ENCODE results near the gene JAZF1. TPM values are rescaled to one million over a fixed set of nuclear protein-coding genes. Genes with fewer than 3 reads are reported as not detected.

Gene JAZF1
- total and polyA plus RNA-seq, 2 of the 4 experiments (the other 2 are of a cell fraction), result 8.4 to 10.5 TPM

GRCh38 chr7:27911920-27912319, 268.7 kb downstream of the JAZF1 start:
- in situ Hi-C loops (cut with MboI; ENCODE audit: low sequenced_read_pairs) (no loop called here), dilution Hi-C loops (cut with HindIII; ENCODE audit: low sequenced_read_pairs, unreplicated experiment) (no loop called here), intact Hi-C loops (cut with micrococcal nuclease) (no loop called here)
- Histone ChIP-seq H2AK9ac (replicated peaks; ENCODE audit: low read depth, low read length, poor library complexity) (no peak overlapping the region), H4K91ac (ENCODE audit: insufficient read depth, low read depth, low read length) (no peak overlapping the region), H4K20me1 (ENCODE audit: insufficient read depth, low read length) (peaks cover 7% of the 10 kb centered on the region; the same call in 1 of the 2 replicates), H3K4me2 (ENCODE audit: low read depth, low read length) (no peak overlapping the region), H3K27ac (ENCODE audit: insufficient read depth, low read length) (no peak overlapping the region), H3K23ac (ENCODE audit: low read depth, low read length) (no peak overlapping the region), H3K27me3 (ENCODE audit: control insufficient read depth, insufficient read depth, low read length) (no peaks in the 10 kb centered on the region), H3K4me1 (ENCODE audit: control insufficient read depth, insufficient read depth, low read length) (peaks cover 3% of the 10 kb centered on the region), H3K14ac (replicated peaks; ENCODE audit: low read depth, low read length) (no peak overlapping the region), H2BK15ac (ENCODE audit: low read depth, low read length) (no peak overlapping the region), H2AK5ac (ENCODE audit: low read depth, low read length) (no peak overlapping the region), H4K5ac (ENCODE audit: low read depth, low read length) (no peak overlapping the region), H4K8ac (ENCODE audit: low read depth in 2 of 2, low read length in 2 of 2) (no peak overlapping the region), H2BK20ac (ENCODE audit: low read depth, low read length) (no peak overlapping the region), H3K9ac (ENCODE audit: low read depth, low read length) (no peak overlapping the region), H3K36me3 (ENCODE audit: control insufficient read depth, insufficient read depth, low read length) (no peaks in the 10 kb centered on the region), H3K56ac (ENCODE audit: extremely low read depth, insufficient read depth, low read length) (no peak overlapping the region), H2AFZ (replicated peaks; ENCODE audit: low read length, poor library complexity) (no peak overlapping the region), H3K4ac (ENCODE audit: low read depth, low read length) (no peak overlapping the region), H3K9me3 (ENCODE audit: control insufficient read depth, insufficient read depth, low read length) (no peaks in the 10 kb centered on the region), H2BK120ac (ENCODE audit: low read depth, low read length) (no peak overlapping the region), H2BK5ac (ENCODE audit: low read depth, low read length, poor library complexity, severe bottlenecking) (no peak overlapping the region), H3K18ac (ENCODE audit: low read depth, low read length) (no peak overlapping the region), H3K79me1 (ENCODE audit: low read depth in 1 of 2, low read length in 2 of 2) (peaks cover 8 to 24% of the 10 kb centered on the region in 2 experiments; a peak in 3 of 4 replicates), H3K4me3 (ENCODE audit: insufficient read depth, low read depth, low read length) (no peak overlapping the region), H3K9me1 (ENCODE audit: insufficient read depth, low read length) (peaks cover 3% of the 10 kb centered on the region)
- CTCF ChIA-PET, result interaction anchor here (0.7 kb wide), 1 partner anchor 1571 kb away, joined by 3 read pairs; no protein-coding TSS in a partner anchor
- DNase-seq (no peak), ATAC-seq (ENCODE audit: low read depth) (no peak)
- POLR2A ChIA-PET (ENCODE audit: unreplicated experiment), result no interaction called here
- WGBS, 2 experiments (ENCODE audit: extremely low coverage in 2 of 2, insufficient read length in 1 of 2), result no CpG with 5 or more reads among the region's 3 CpGs
- no TSS peak for BruUV-seq (replicated peaks)
- TF ChIP-seq USF2 (IDR thresholded peaks at IDR 0.05; ENCODE audit: low read depth, low read length) (no peak), POLR2A (IDR thresholded peaks at IDR 0.05; ENCODE audit: low read depth, low read length) (no peak), BHLHE40 (IDR thresholded peaks at IDR 0.05; ENCODE audit: low read depth, low read length) (no peak), CTCF (conservative IDR thresholded peaks at IDR 0.05; ENCODE audit: low read depth, low read length) (no peak), SMC3 (IDR thresholded peaks at IDR 0.05; ENCODE audit: low read depth, low read length) (no peak), ELK1 (IDR thresholded peaks at IDR 0.05; ENCODE audit: borderline replicate concordance, low read depth, low read length) (no peak), FOS (IDR thresholded peaks at IDR 0.05; ENCODE audit: low read depth, low read length) (no peak), RFX5 (IDR thresholded peaks at IDR 0.05; ENCODE audit: low read depth, low read length) (no peak)

Measured in IMR-90 (cell line).